ENCODE measurements around the gene HGS.
A peak's percentile ranks its signal among the peaks of the same experiment; 100 is the strongest.

The HGS gene

DNA sequence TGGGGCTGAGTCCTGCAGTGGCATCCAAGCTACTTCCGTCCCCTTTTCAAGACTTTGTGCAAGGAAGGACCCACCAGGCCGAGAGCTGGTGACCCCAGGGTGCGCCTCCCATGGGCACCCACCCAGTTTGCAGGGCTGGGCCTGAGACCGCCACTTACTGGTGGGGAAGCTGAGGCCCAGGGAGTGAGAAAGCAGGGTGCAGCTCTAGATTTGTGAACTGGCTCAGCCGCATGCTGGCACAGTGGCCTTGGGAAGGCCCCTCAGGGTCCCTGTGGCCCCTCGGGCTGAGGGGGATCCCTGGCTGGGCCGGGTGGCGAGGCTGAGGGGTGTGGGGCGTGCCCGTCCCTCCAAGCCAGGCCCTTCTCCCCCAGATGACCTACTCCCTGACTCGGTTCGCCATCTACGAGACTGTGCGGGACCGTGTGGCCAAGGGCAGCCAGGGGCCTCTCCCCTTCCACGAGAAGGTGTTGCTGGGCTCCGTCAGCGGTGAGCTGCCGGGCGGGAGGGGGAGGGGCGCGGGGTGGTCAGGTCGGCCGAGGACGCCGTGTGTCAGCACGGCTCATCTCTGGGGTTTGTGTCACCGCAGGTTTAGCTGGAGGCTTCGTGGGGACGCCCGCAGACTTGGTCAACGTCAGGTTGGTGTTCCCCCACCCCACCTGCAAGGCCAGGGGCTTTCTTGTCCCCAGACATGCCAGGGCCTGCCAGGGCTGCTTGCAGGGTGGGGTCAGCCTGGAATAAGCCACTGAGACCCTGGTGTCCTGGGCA lies 31.5 kb downstream of the HGS start:
- ChIA-PET POLR2A (ENCODE audit: low non-redundant PET) (no interaction called here), CTCF (no interaction called here)
- DNase-seq (ENCODE audit: low spot score) = no peak
- H3K27ac ChIP-seq = peak overlapping the region; percentile 89
- no peak for TF ChIP-seq CTCF (conservative IDR thresholded peaks at IDR 0.05; ENCODE audit: low read depth)

DNA sequence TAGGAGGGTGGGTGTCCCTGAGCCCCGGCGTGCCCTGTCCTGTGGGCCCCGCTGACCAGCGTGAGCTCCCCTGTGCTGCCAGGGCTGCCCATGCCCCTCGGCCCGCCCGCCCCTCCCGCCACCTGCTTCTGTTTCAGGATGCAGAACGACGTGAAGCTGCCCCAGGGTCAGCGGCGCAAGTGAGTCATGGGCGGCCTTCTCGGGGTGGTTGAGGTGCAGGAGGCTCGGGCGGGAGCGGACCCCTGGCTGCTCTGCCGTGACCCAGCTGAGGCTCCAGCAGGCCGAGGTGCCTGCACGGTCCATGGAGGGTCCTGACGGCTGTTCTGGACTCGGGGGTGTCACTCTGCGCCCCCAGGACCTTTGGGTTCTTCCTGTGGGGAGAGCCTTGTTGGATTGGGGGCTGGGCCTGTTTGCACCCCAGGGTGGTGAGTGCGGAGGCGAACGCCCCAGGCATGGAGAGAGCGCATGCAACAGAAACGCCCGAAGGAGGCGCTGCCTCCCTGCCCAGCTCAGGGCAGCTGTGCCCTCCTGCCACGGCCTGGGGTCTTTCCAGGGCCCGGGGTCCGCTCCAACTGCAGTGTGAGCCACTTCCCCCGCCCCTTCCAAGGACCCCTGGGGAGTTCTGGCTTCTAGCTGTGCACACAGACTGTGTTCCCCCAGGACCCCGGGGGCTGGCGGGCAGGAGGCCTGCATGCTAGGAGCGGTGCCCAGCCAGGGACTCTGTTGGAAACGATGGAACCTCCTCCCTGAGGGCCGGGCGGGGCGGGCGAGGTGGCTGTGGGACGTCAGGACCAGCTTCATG lies 32.3 kb downstream of the HGS start:
- peak overlapping the region; percentile 89 for H3K27ac ChIP-seq
- no peak for DNase-seq (ENCODE audit: low spot score)
- CTCF ChIA-PET = no interaction called here
- POLR2A ChIA-PET (ENCODE audit: low non-redundant PET) = no interaction called here
- TF ChIP-seq CTCF (conservative IDR thresholded peaks at IDR 0.05; ENCODE audit: low read depth) = no peak

GRCh38 chr17:81716674-81716996 lies 32.8 kb downstream of the HGS start:
- no peak for DNase-seq (ENCODE audit: low spot score)
- TF ChIP-seq CTCF (conservative IDR thresholded peaks at IDR 0.05; ENCODE audit: low read depth) = no peak
- ChIA-PET POLR2A (ENCODE audit: low non-redundant PET) (no interaction called here), CTCF (no interaction called here)
- H3K27ac ChIP-seq = no peak overlapping the region

DNA sequence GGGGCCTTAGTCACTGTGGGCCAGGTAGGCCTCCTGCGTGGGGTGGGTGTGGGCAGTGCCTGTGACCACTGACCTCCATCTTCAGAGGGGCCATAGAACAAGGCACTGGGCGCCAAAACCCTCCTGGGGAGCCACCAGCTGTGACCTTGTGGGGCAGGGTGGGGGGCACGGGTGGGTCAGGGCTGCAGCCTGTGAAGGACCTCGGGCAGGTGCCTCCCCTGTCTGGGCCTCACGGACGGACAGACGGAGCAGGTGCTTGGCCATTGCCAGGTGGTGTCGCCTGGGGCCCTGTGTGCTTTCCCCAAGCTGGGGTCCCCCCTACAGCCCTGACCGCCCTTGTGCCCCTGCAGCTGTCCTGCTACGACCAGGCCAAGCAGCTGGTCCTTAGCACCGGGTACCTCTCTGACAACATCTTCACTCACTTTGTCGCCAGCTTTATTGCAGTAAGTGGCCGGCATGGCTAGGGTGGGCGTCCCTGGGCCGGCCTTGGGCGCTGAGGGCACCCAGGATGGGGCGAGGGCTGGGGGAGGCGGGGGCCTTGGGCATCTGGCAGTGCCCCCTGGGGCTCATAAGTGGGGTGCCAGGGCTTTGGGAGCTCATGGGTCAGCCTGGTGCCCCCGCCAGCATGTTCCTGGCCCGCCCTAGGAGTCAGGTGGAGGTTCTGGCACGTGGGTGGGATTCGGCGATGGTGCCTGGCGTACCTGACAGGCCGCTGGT lies 33.4 kb downstream of the HGS start:
- ChIA-PET CTCF (no interaction called here), POLR2A (ENCODE audit: low non-redundant PET) (no interaction called here)
- H3K27ac ChIP-seq = peak overlapping the region; percentile 21; the same call in 1 of the 2 replicates
- no peak for DNase-seq (ENCODE audit: low spot score)
- no peak for TF ChIP-seq CTCF (conservative IDR thresholded peaks at IDR 0.05; ENCODE audit: low read depth)

DNA sequence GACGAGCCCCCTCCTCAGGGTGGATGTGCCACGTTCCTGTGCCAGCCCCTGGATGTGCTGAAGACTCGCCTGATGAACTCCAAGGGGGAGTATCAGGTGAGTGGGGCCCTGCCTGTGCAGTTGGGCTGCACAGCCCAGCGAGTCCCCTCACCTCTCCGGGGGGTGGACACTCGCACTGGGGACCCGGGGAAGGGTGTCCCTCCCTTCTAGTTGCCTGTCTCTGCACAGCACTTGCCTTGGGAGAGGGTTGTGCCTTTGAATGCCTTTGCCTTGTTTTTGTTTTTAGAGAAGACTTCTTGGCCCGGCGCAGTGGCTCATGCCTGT lies 33.9 kb downstream of the HGS start:
- peak overlapping the region; percentile 21 for H3K27ac ChIP-seq
- ChIA-PET POLR2A (ENCODE audit: low non-redundant PET) (no interaction called here), CTCF (no interaction called here)
- no peak for TF ChIP-seq CTCF (conservative IDR thresholded peaks at IDR 0.05; ENCODE audit: low read depth)
- no peak for DNase-seq (ENCODE audit: low spot score)

DNA sequence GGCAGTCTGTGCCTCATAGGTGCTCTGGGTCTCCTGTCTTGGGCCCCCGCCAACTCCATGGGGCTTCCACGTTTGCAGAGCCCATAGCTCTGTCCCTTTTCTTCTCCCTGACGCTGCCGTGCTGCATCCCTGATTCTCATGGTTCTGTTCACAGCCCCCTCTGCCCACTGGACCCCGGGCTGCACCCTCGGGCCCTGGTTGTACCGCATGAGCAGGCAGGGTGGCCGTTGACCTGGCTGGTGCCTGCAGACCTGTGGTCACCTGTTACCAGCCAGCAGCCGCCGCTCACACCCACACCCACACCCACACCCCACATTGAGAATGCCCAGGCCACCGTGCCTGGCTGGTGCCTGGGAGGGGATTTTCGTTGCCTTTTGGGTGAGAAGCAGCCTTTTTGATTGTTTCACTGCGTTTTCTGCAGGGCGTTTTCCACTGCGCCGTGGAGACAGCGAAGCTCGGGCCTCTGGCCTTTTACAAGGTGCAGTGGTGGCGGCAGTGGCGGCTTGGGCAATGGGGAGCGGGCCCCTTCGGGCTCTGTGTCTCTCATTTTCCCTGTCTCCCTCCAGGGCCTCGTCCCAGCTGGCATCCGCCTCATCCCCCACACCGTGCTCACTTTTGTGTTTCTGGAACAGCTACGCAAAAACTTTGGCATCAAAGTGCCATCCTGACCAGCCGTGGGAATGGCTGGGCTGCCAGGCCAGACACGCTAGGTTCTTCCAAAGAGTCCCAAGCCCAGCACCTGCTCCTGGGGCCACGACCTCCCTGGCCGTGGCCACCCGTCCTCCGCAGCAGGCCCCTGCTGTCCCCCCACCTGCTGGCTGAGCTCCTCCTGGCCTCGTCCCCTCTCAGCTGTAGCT lies 35.8 kb downstream of the HGS start:
- POLR2A ChIA-PET (ENCODE audit: low non-redundant PET) = no interaction called here
- no peak for DNase-seq (ENCODE audit: low spot score)
- no peak for TF ChIP-seq CTCF (conservative IDR thresholded peaks at IDR 0.05; ENCODE audit: low read depth)
- H3K27ac ChIP-seq = peak overlapping the region; percentile 86
- CTCF ChIA-PET = no interaction called here
